SU-DHL-6 (cell line): ENCODE data around the gene SESN3.

ENCODE experiments used
- CTCF ChIP-seq: fragments of 200-600 bp; sonication (generic); IDR thresholded peaks from one replicate; pipeline ENCODE4 v1.5.1; 2017; ENCODE audit warnings: antibody characterized with exemption, mild to moderate bottlenecking, low read length, moderate library complexity; ENCODE audit not compliant: insufficient read depth, poor library complexity, severe bottlenecking
- EZH2phosphoT487 ChIP-seq: fragments of 200-600 bp; sonication (generic), shearing (Covaris generic); conservative IDR thresholded peaks from 2 replicates; pipeline ENCODE4 v1.6.1; 2018; ENCODE audit warnings: mild to moderate bottlenecking, antibody characterized with exemption, low read length, moderate library complexity, mixed read lengths

- no peak for TF ChIP-seq CTCF
- no peak for TF ChIP-seq EZH2phosphoT487
Observed at GRCh38 chr11:95230810-95231126, 234 bp downstream of the SESN3 start.
